ENCODE results near the gene SLX4IP.

Gene SLX4IP

GRCh38 chr20:10641893-10642292 is 206.8 kb downstream of the SLX4IP start (continued):
- TF ChIP-seq ZNF280D (tag by site-specific recombination; IDR thresholded peaks at IDR 0.05): no peak

GRCh38 chr20:10642856-10643559 is 207.9 kb downstream of the SLX4IP start:
- Histone ChIP-seq H3K36me3 (ENCODE audit: control insufficient read depth in 2 of 2, insufficient read depth in 1 of 2, low read length in 2 of 2) (peaks cover 23 to 97% of the 10 kb centered on the region in 2 experiments), H3K9me3 (ENCODE audit: control insufficient read depth, insufficient read depth, low read depth, low read length) (no peaks in the 10 kb centered on the region), H3K4me1 (ENCODE audit: control insufficient read depth, insufficient read depth, low read length) (no peaks in the 10 kb centered on the region; the same call in 1 of the 2 replicates), H3K4me3 (ENCODE audit: low read depth, low read length) (no peak overlapping the region), H3K27ac (ENCODE audit: extremely low read depth, low read depth, low read length) (no peak overlapping the region)
- TF ChIP-seq GLI2 (tag by site-specific recombination; IDR thresholded peaks at IDR 0.05; ENCODE audit: borderline replicate concordance, low read depth) (no peak), ZNF514 (tag by site-specific recombination; IDR thresholded peaks at IDR 0.05) (no peak), ZNF2 (tag by site-specific recombination; IDR thresholded peaks at IDR 0.05) (no peak), ZNF423 (tag by site-specific recombination; IDR thresholded peaks at IDR 0.05) (no peak), PRDM1 (tag by site-specific recombination; IDR thresholded peaks at IDR 0.05) (no peak), YY2 (tag by site-specific recombination; IDR thresholded peaks at IDR 0.05) (no peak), ZNF658 (tag by site-specific recombination; IDR thresholded peaks at IDR 0.05) (no peak), AEBP2 (tag by site-specific recombination; IDR thresholded peaks at IDR 0.05; ENCODE audit: borderline replicate concordance) (no peak), TSHZ1 (tag by site-specific recombination; IDR thresholded peaks at IDR 0.05; ENCODE audit: borderline replicate concordance) (no peak), ZNF530 (tag by site-specific recombination; IDR thresholded peaks at IDR 0.05; ENCODE audit: low read depth) (no peak), ZNF354C (tag by site-specific recombination; IDR thresholded peaks at IDR 0.05; ENCODE audit: borderline replicate concordance, low read depth) (no peak), ZNF184 (tag by site-specific recombination; IDR thresholded peaks at IDR 0.05) (no peak), ZNF76 (tag by site-specific recombination; IDR thresholded peaks at IDR 0.05; ENCODE audit: borderline replicate concordance, low read depth) (no peak), GFI1B (tag by site-specific recombination; IDR thresholded peaks at IDR 0.05) (no peak), WT1 (tag by site-specific recombination; IDR thresholded peaks at IDR 0.05) (no peak), ZEB2 (tag by site-specific recombination; IDR thresholded peaks at IDR 0.05) (no peak)
- TF ChIP-seq, protein P1, sequence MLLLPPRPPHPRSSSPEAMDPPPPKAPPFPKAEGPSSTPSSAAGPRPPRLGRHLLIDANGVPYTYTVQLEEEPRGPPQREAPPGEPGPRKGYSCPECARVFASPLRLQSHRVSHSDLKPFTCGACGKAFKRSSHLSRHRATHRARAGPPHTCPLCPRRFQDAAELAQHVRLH (tag by site-specific recombination; IDR thresholded peaks at IDR 0.05): no peak
- TF ChIP-seq, protein P2, sequence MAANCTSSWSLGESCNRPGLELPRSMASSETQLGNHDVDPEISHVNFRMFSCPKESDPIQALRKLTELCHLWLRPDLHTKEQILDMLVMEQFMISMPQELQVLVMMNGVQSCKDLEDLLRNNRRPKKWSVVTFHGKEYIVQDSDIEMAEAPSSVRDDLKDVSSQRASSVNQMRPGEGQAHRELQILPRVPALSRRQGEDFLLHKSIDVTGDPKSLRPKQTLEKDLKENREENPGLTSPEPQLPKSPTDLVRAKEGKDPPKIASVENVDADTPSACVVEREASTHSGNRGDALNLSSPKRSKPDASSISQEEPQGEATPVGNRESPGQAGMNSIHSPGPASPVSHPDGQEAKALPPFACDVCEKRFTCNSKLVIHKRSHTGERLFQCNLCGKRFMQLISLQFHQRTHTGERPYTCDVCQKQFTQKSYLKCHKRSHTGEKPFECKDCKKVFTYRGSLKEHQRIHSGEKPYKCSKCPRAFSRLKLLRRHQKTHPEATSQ (tag by site-specific recombination; IDR thresholded peaks at IDR 0.05): no peak
- POLR2A ChIA-PET: no interaction called here
- CTCF ChIA-PET: interaction anchor here (0.6 kb wide), 1 partner anchor 635 kb away, joined by 3 read pairs; no protein-coding TSS in a partner anchor

Measured in HEK293 (cell line).